ENCODE measurements around the gene RXRA.

GRCh38 chr9:134332841-134333233 lies 6.6 kb downstream of the RXRA start:
- TF ChIP-seq EZH2 (IDR thresholded peaks at IDR 0.05; ENCODE audit: borderline replicate concordance, low read length) (no peak), CTCF (IDR thresholded peaks at IDR 0.05; ENCODE audit: low read length) (no peak)
